K562 (cell line): ENCODE results near the gene RSPRY1. TPM values are rescaled to one million over a fixed set of nuclear protein-coding genes. Genes with fewer than 3 reads are reported as not detected.
"Not testable (repeated sequence)": the region's sequence is repeated elsewhere in the genome, so short reads cannot be mapped to it uniquely, and the experiment has no call there.

ENCODE experiments used
- ATAC-seq: fragments of 200-7000 bp; cut with Tn5 transposase; 3 replicates; pipeline ENCODE4 v1.9.1; 2020; ENCODE audit warnings: moderate library complexity
- BruUV-seq: library from RNA; stranded (reverse); fragments of 400-500 nt; replicated peaks from 2 replicates; lab custom pipeline; 2021; lab: Mats Ljungman, UMichigan
- CTCF ChIA-PET: fragments of 300-600 bp; formaldehyde crosslinking; extraction: SDS; loops from one replicate; lab custom pipeline; 2021; ENCODE audit warnings: low intra/inter-chr PET ratio; lab: Yijun Ruan, JAX
- POLR2A ChIA-PET: fragments of 300-600, 350-650 bp; sonication (Branson Sonifier 250); formaldehyde crosslinking; extraction: SDS; loops from one replicate; lab custom pipeline; 2021; ENCODE audit warnings: antibody characterized with exemption, inconsistent platforms; lab: Yijun Ruan, JAX
- DNase-seq, 4 experiments: peaks; one replicate each; pipeline versions ENCODE4 v3.0.0 to v3.0.0-alpha.2; 2011 to 2018; ENCODE audit warnings: low spot score in 3 of 4, mixed read lengths in 3 of 4; ENCODE audit errors: extremely low read depth in 1 of 4
- FAIRE-seq: peaks from 2 replicates; lab custom pipeline; 2011; peaks lifted over from hg19 to GRCh38; lab: Jason Lieb, UNC
- H2AFZ ChIP-seq: 2 replicates; pipeline ENCODE4 v1.6.0; 2011; ENCODE audit warnings: low read depth, low read length, control low read depth, inconsistent platforms
- H3K27ac ChIP-seq: fragments of 200-600 bp; 3 replicates; pipeline ENCODE4 v1.8.0; 2011; ENCODE audit warnings: low read depth, mild to moderate bottlenecking, control low read depth, inconsistent platforms, low read length, moderate library complexity, mixed read lengths; ENCODE audit errors: extremely low read depth
- H3K27me3 ChIP-seq, 2 experiments: fragments of 300-600 bp in 1 of 2; 2 replicates in 1 of 2; 3 replicates in 1 of 2; pipeline versions ENCODE4 v1.6.0 to v1.8.0; 2011; ENCODE audit warnings: inconsistent platforms in 2 of 2, low read length in 2 of 2, mild to moderate bottlenecking in 1 of 2, mixed read lengths in 1 of 2, moderate library complexity in 1 of 2; ENCODE audit not compliant: control insufficient read depth in 2 of 2, insufficient read depth in 2 of 2
- H3K36me3 ChIP-seq: fragments of 300-600 bp; 3 replicates; pipeline ENCODE4 v1.8.0; 2011; ENCODE audit warnings: mild to moderate bottlenecking, low read length, inconsistent platforms; ENCODE audit not compliant: control insufficient read depth, insufficient read depth
- H3K4me1 ChIP-seq, 2 experiments: fragments of 200-600 bp in 1 of 2; replicated peaks in 1 of 2; 2 replicates in 1 of 2; 3 replicates in 1 of 2; pipeline versions ENCODE4 v1.5.1 to v1.8.0; 2011; ENCODE audit warnings: inconsistent platforms in 2 of 2, low read length in 2 of 2, mild to moderate bottlenecking in 1 of 2, mixed read lengths in 1 of 2, moderate library complexity in 1 of 2; ENCODE audit not compliant: control insufficient read depth in 2 of 2, insufficient read depth in 2 of 2
- H3K4me2 ChIP-seq: 2 replicates; pipeline ENCODE4 v1.6.1; 2011; ENCODE audit warnings: low read length, control low read depth, inconsistent platforms, mixed read lengths; ENCODE audit not compliant: insufficient read depth
- H3K4me3 ChIP-seq: fragments of 200-600 bp; sonication (generic), shearing (Covaris generic); 2 replicates; pipeline ENCODE4 v1.5.1; 2016; ENCODE audit warnings: control low read depth, inconsistent platforms
- H3K79me2 ChIP-seq: fragments of 200-600 bp; 3 replicates; pipeline ENCODE4 v1.8.0; 2011; ENCODE audit warnings: low read length, inconsistent platforms; ENCODE audit not compliant: control insufficient read depth, insufficient read depth
- H3K9ac ChIP-seq, 2 experiments: 2 replicates each; pipeline versions ENCODE4 v1.6.0 to v1.6.1; 2011; ENCODE audit warnings: low read depth in 2 of 2, low read length in 2 of 2, control low read depth in 1 of 2, inconsistent platforms in 1 of 2, mild to moderate bottlenecking in 1 of 2, mixed read lengths in 1 of 2; ENCODE audit not compliant: insufficient read depth in 1 of 2
- H3K9me1 ChIP-seq: one replicate; pipeline ENCODE4 v1.6.0; 2011; ENCODE audit warnings: inconsistent platforms, mild to moderate bottlenecking, low read length, moderate library complexity; ENCODE audit not compliant: control insufficient read depth, insufficient read depth
- H3K9me3 ChIP-seq: replicated peaks from 2 replicates; pipeline ENCODE4 v1.5.1; 2011; ENCODE audit warnings: low read depth, low read length, inconsistent platforms; ENCODE audit not compliant: control insufficient read depth, insufficient read depth
- H4K20me1 ChIP-seq: replicated peaks from 2 replicates; pipeline ENCODE4 v1.6.1; 2011; ENCODE audit warnings: low read length, inconsistent platforms, mixed read lengths; ENCODE audit not compliant: control insufficient read depth, insufficient read depth
- ATF1 ChIP-seq, 2 experiments: fragments of 450-650 bp in 1 of 2; IDR thresholded peaks; 2 replicates each; pipeline ENCODE4 v1.6.1; 2016; ENCODE audit warnings: missing compliant biosample characterization in 1 of 2, missing genetic modification characterization in 1 of 2
- L3MBTL2 ChIP-seq: fragments of 450-650 bp; IDR thresholded peaks from 2 replicates; pipeline ENCODE4 v1.6.1; 2016; ENCODE audit warnings: mild to moderate bottlenecking, moderate library complexity
- MNT ChIP-seq, 2 experiments: fragments of 450-650 bp; conservative IDR thresholded peaks; 2 replicates each; pipeline ENCODE4 v1.6.1; 2017; ENCODE audit warnings: mild to moderate bottlenecking in 2 of 2, moderate library complexity in 2 of 2
- RCOR1 ChIP-seq, 2 experiments: IDR thresholded peaks; 2 replicates each; pipeline ENCODE4 v1.6.1; 2012; ENCODE audit warnings: low read depth in 2 of 2, low read length in 2 of 2, borderline replicate concordance in 1 of 2, improper control_type of control experiment in 1 of 2
- RNF2 ChIP-seq: sonication (generic); IDR thresholded peaks from 2 replicates; pipeline ENCODE4 v1.6.1; 2016
- SOX6 ChIP-seq: fragments of 450-650 bp; IDR thresholded peaks from 2 replicates; pipeline ENCODE4 v1.6.1; 2014; ENCODE audit warnings: mild to moderate bottlenecking
- ZKSCAN8 ChIP-seq: fragments of 200-800 bp; sonication (Bioruptor generic); IDR thresholded peaks from 2 replicates; pipeline ENCODE4 v1.6.1; 2016; ENCODE audit warnings: missing genetic modification characterization, missing compliant biosample characterization
- WGBS: fragments of 100-300 bp; shearing (Covaris generic); methylation state at CpG from one replicate; pipeline ENCODE4 v1.1.6; 2016; ENCODE audit warnings: low coverage, mixed read lengths; ENCODE audit not compliant: insufficient coverage; ENCODE audit errors: missing lambda C conversion rate; 5-methylcytosine and 5-hydroxymethylcytosine counted together
- in situ Hi-C: fragments of 300-500 bp; cut with MboI; formaldehyde crosslinking; loops from 4 replicates; pipeline ENCODE4 v1.15.0; 2018; ENCODE audit warnings: inconsistent platforms, mixed read lengths
- intact Hi-C: fragments of 100-400 bp; cut with micrococcal nuclease; formaldehyde crosslinking; loops from 2 replicates; pipeline ENCODE4 v1.14.2; 2022
- polyA plus RNA-seq, 8 experiments: library from polyadenylated mRNA; depleted of rRNA in 4 of 8; stranded (reverse) in 5 of 8; unstranded in 3 of 8; fragments of >200 nt; fragmentation: Nextera tagmentation in 2 of 8; fragmentation: Illumina TruSeq in 1 of 8; extraction: Ambion mirVana in 2 of 8; extraction: Trizol in 1 of 8; gene quantifications; 2 replicates each; pipeline versions ENCODE4 v1.2.1 to v1.2.3, GENCODE V29; 2011 to 2014; ENCODE audit warnings: inconsistent platforms in 1 of 8, missing spikeins in 1 of 8
- total RNA-seq, 7 experiments: library from RNA; depleted of rRNA in 6 of 7; stranded (reverse); fragments of >200 nt in 6 of 7; fragmentation: Illumina TruSeq in 2 of 7; extraction: Trizol in 2 of 7; gene quantifications; 2 replicates each; pipeline versions ENCODE4 v1.2.1 to v1.2.3, GENCODE V29; 2011 to 2021; ENCODE audit warnings: low replicate concordance in 1 of 7
- TF ChIP-seq, protein P1 (sequence below): IDR thresholded peaks from 3 replicates; pipeline ENCODE4 v1.6.1; 2011; ENCODE audit warnings: borderline replicate concordance, mild to moderate bottlenecking; ENCODE audit not compliant: insufficient read length, insufficient read depth

Gene RSPRY1
- total and polyA plus RNA-seq, 9 of the 15 experiments (the other 6 are each of a cell fraction or from before 2014, with no cell fraction given) = 10.2 to 27.8 (median 20.8) TPM

DNA sequence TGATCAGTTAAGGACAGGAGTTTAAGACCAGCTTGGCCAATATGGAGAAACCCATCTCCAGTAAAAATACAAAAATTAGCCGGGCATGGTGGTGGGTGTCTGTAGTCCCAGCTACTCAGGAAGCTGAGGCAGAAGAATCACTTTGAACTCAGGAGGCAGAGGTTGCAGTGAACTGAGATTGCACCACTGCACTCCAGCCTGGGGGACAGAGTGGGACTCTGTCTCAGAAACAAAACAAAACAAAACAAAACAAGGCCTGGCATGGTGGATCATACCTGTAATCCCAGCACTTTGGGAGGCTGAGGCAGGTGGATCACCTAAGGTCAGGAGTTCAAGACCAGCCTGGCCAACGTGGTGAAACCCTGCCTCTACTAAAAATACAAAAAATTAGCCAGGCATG is 81.2 kb downstream of the RSPRY1 start:
- H3K79me2 ChIP-seq, BruUV-seq, H3K9me3 ChIP-seq, ATAC-seq, H4K20me1 ChIP-seq, H3K27ac ChIP-seq, H3K9me1 ChIP-seq, H3K36me3 ChIP-seq, intact Hi-C loops, H3K9ac ChIP-seq, CTCF ChIA-PET, H3K27me3 ChIP-seq, DNase-seq, H3K4me2 ChIP-seq, H3K4me3 ChIP-seq, FAIRE-seq, H2AFZ ChIP-seq, in situ Hi-C loops: not testable (repeated sequence)
- 26% methylated on average over 2 of the region's 2 CpGs for WGBS
- POLR2A ChIA-PET = interaction anchor here (1.8 kb wide), 1 partner anchor 12 kb away, joined by 3 read pairs; no protein-coding TSS in a partner anchor
- peaks cover 36 to 55% of the 10 kb centered on the region in 2 experiments for H3K4me1 ChIP-seq

GRCh38 chr16:57268804-57269800 is 83.0 kb downstream of the RSPRY1 start:
- intact Hi-C loops (no loop called here), in situ Hi-C loops (no loop called here)
- POLR2A ChIA-PET = interaction anchor here (0.6 to 1.6 kb wide), 5 partner anchors 8 to 24 kb away, joined by 3 to 7 read pairs (median 4); partner anchors contain the start of gene ARL2BP
- H2AFZ ChIP-seq = peak overlapping the region; percentile 84
- H3K9ac ChIP-seq = peak overlapping the region; percentile 50 to 75; a peak in 3 of 4 replicates
- no peaks in the 10 kb centered on the region for H4K20me1 ChIP-seq
- DNase-seq (peak; percentile 80 to 87 (median 83)), FAIRE-seq (peak; percentile 89), ATAC-seq (peak; percentile 85)
- no peak overlapping the region for H3K4me3 ChIP-seq
- H3K9me3 ChIP-seq = no peaks in the 10 kb centered on the region
- CTCF ChIA-PET = interaction anchor here (0.6 kb wide), 1 partner anchor 41 kb away, joined by 7 read pairs; no protein-coding TSS in a partner anchor
- no TSS peak for BruUV-seq
- H3K79me2 ChIP-seq = no peaks in the 10 kb centered on the region
- peak overlapping the region; percentile 61 for H3K27ac ChIP-seq
- H3K36me3 ChIP-seq = no peaks in the 10 kb centered on the region
- H3K27me3 ChIP-seq = no peaks in the 10 kb centered on the region
- peak overlapping the region; percentile 72 for H3K4me2 ChIP-seq
- WGBS = 31% methylated on average over 14 of the region's 14 CpGs
- H3K4me1 ChIP-seq = peaks cover 36 to 43% of the 10 kb centered on the region in 2 experiments
- no peaks in the 10 kb centered on the region for H3K9me1 ChIP-seq
- TF ChIP-seq L3MBTL2 (peak; percentile 57; the same call in 1 of the 2 replicates), RCOR1 (IDR thresholded peaks at IDR 0.05; ENCODE audit: borderline replicate concordance in 1 of 2, low read depth in 2 of 2, low read length in 2 of 2) (peak in 1 of 2 experiments; percentile 34; a peak in 1 of 4 replicates), MNT (conservative IDR thresholded peaks at IDR 0.05) (peak in 1 of 2 experiments; percentile 57; a peak in 2 of 4 replicates), RNF2 (peak; percentile 66; the same call in 1 of the 2 replicates), SOX6 (peak; percentile 63), ZKSCAN8 (CRISPR knock-in tag) (peak; percentile 64; the same call in 1 of the 2 replicates), ATF1 (CRISPR knock-in tag; IDR thresholded peaks at IDR 0.05) (no peak), ATF1 (tag; IDR thresholded peaks at IDR 0.05) (peak; percentile 95)
- TF ChIP-seq, protein P1, sequence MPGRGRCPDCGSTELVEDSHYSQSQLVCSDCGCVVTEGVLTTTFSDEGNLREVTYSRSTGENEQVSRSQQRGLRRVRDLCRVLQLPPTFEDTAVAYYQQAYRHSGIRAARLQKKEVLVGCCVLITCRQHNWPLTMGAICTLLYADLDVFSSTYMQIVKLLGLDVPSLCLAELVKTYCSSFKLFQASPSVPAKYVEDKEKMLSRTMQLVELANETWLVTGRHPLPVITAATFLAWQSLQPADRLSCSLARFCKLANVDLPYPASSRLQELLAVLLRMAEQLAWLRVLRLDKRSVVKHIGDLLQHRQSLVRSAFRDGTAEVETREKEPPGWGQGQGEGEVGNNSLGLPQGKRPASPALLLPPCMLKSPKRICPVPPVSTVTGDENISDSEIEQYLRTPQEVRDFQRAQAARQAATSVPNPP = no peak
